HCT116 (cell line): ENCODE data around the gene FKBP10. TPM values are rescaled to one million over a fixed set of nuclear protein-coding genes. Genes with fewer than 3 reads are reported as not detected.

Experiments
- ATAC-seq: fragments of 200-7000 bp; cut with Tn5 transposase; 2 replicates; pipeline ENCODE4 v1.9.1; 2020; ENCODE audit warnings: mild to moderate bottlenecking, moderate library complexity
- BruUV-seq: library from RNA; stranded (reverse); fragments of 400-500 nt; replicated peaks from 2 replicates; lab custom pipeline; 2021; lab: Mats Ljungman, UMichigan
- CTCF ChIA-PET: fragments of 300-600 bp; sonication (Branson Sonifier 250); formaldehyde crosslinking; loops from one replicate; lab custom pipeline; 2021; ENCODE audit warnings: antibody characterized with exemption; lab: Charles Lee
- POLR2A ChIA-PET: fragments of 300-600, 350-600 bp; sonication (Branson Sonifier 250); formaldehyde crosslinking; loops from one replicate; lab custom pipeline; 2021; ENCODE audit warnings: antibody characterized with exemption; lab: Charles Lee
- RAD21 ChIA-PET, 2 experiments: fragments of 300-600 bp; sonication (Branson Sonifier 250); formaldehyde crosslinking; loops; one replicate each; lab custom pipeline; 2023; ENCODE audit warnings: low total read pairs in 2 of 2; ENCODE audit not compliant: uncharacterized antibody in 2 of 2, unreplicated experiment in 2 of 2, low non-redundant PET in 1 of 2; lab: Charles Lee
- DNase-seq: peaks from one replicate; pipeline ENCODE4 v3.0.0-alpha.2; 2010; ENCODE audit warnings: low read depth, low spot score
- H2AFZ ChIP-seq: fragments of 200-600 bp; shearing (Covaris generic), sonication (generic); 2 replicates; pipeline ENCODE4 v1.6.1; 2017; ENCODE audit warnings: low read depth, mixed run types, mixed read lengths, antibody characterized with exemption, low read length; ENCODE audit not compliant: poor library complexity, severe bottlenecking
- H3K27ac ChIP-seq: 2 replicates; pipeline ENCODE4 v1.5.1; 2012; ENCODE audit warnings: low read depth, low read length
- H3K27me3 ChIP-seq: fragments of 200-600 bp; sonication (generic); 2 replicates; pipeline ENCODE4 v1.6.1; 2016; ENCODE audit warnings: mixed run types, low read length, mixed read lengths; ENCODE audit not compliant: insufficient read depth
- H3K36me3 ChIP-seq, 2 experiments: fragments of 200-500 bp in 1 of 2; fragments of 200-600 bp in 1 of 2; sonication (Bioruptor generic) in 1 of 2; sonication (generic) in 1 of 2; 2 replicates each; pipeline versions ENCODE4 v1.5.1 to v1.6.1; 2014 to 2016; ENCODE audit warnings: low read length in 2 of 2, inconsistent platforms in 1 of 2, mixed read lengths in 1 of 2, mixed run types in 1 of 2; ENCODE audit not compliant: insufficient read depth in 2 of 2, control insufficient read depth in 1 of 2
- H3K4me1 ChIP-seq, 2 experiments: fragments of 200-600 bp in 1 of 2; sonication (generic) in 1 of 2; 2 replicates each; pipeline versions ENCODE4 v1.5.1 to v1.6.1; 2012 to 2017; ENCODE audit warnings: low read length in 2 of 2, inconsistent platforms in 1 of 2, mild to moderate bottlenecking in 1 of 2, mixed read lengths in 1 of 2, mixed run types in 1 of 2, moderate library complexity in 1 of 2; ENCODE audit not compliant: insufficient read depth in 2 of 2, control insufficient read depth in 1 of 2
- H3K4me2 ChIP-seq: fragments of 200-600 bp; sonication (generic); 2 replicates; pipeline ENCODE4 v1.6.1; 2017; ENCODE audit warnings: mixed run types, low read length, mixed read lengths
- H3K4me3 ChIP-seq, 2 experiments: fragments of 200-600 bp in 1 of 2; sonication (generic) in 1 of 2; replicated peaks in 1 of 2; 2 replicates each; pipeline ENCODE4 v1.5.1; 2011 to 2016; ENCODE audit warnings: low read length in 2 of 2, control low read depth in 1 of 2, low read depth in 1 of 2, mild to moderate bottlenecking in 1 of 2, mixed read lengths in 1 of 2, mixed run types in 1 of 2
- H3K79me2 ChIP-seq: fragments of 200-600 bp; sonication (generic); 2 replicates; pipeline ENCODE4 v1.6.1; 2017; ENCODE audit warnings: mild to moderate bottlenecking, mixed run types, low read length, moderate library complexity, mixed read lengths; ENCODE audit not compliant: insufficient read depth
- H3K9ac ChIP-seq: fragments of 200-600 bp; sonication (generic); 2 replicates; pipeline ENCODE4 v1.6.1; 2016; ENCODE audit warnings: low read length, mixed read lengths
- H3K9me2 ChIP-seq: fragments of 200-600 bp; sonication (generic), shearing (Covaris generic); 2 replicates; pipeline ENCODE4 v1.6.1; 2017; ENCODE audit warnings: mixed run types, mild to moderate bottlenecking, moderate library complexity; ENCODE audit not compliant: insufficient read depth
- H3K9me3 ChIP-seq, 2 experiments: fragments of 200-500 bp in 1 of 2; fragments of 200-600 bp in 1 of 2; sonication (Bioruptor generic) in 1 of 2; sonication (generic) in 1 of 2; 2 replicates each; pipeline ENCODE4 v1.6.1; 2014 to 2017; ENCODE audit warnings: low read length in 2 of 2, mixed read lengths in 2 of 2, inconsistent platforms in 1 of 2, low read depth in 1 of 2, mild to moderate bottlenecking in 1 of 2, mixed run types in 1 of 2, moderate library complexity in 1 of 2; ENCODE audit not compliant: control insufficient read depth in 1 of 2, insufficient read depth in 1 of 2
- H4K20me1 ChIP-seq: fragments of 200-600 bp; sonication (generic), shearing (Covaris generic); 2 replicates; pipeline ENCODE4 v1.6.1; 2017; ENCODE audit warnings: mixed run types, mild to moderate bottlenecking, moderate library complexity; ENCODE audit not compliant: insufficient read depth
- ATF3 ChIP-seq: IDR thresholded peaks from 2 replicates; pipeline ENCODE4 v1.6.1; 2012
- CBX3 ChIP-seq: IDR thresholded peaks from 2 replicates; pipeline ENCODE4 v1.6.1; 2012; ENCODE audit warnings: low read depth
- CTCF ChIP-seq, 3 experiments: fragments of 200-600 bp in 1 of 3; sonication (generic) in 1 of 3; IDR thresholded peaks in 2 of 3; conservative IDR thresholded peaks in 1 of 3; 2 replicates each; pipeline ENCODE4 v1.5.1; 2012 to 2017; ENCODE audit warnings: low read depth in 2 of 3, low read length in 2 of 3, antibody characterized with exemption in 1 of 3, borderline replicate concordance in 1 of 3, control low read depth in 1 of 3, mild to moderate bottlenecking in 1 of 3, mixed read lengths in 1 of 3, mixed run types in 1 of 3, moderate library complexity in 1 of 3; ENCODE audit not compliant: insufficient read depth in 1 of 3
- EGR1 ChIP-seq: IDR thresholded peaks from 2 replicates; pipeline ENCODE4 v1.6.1; 2012; ENCODE audit warnings: low read depth
- ELF1 ChIP-seq: IDR thresholded peaks from 2 replicates; pipeline ENCODE4 v1.6.1; 2012; ENCODE audit warnings: low read depth, borderline replicate concordance
- EZH2 ChIP-seq: fragments of 200-600 bp; sonication (generic); IDR thresholded peaks from 2 replicates; pipeline ENCODE4 v1.6.1; 2017; ENCODE audit warnings: antibody characterized with exemption, mixed run types
- EZH2phosphoT487 ChIP-seq: fragments of 200-600 bp; IDR thresholded peaks from 2 replicates; pipeline ENCODE4 v1.6.1; 2018; ENCODE audit warnings: antibody characterized with exemption, borderline replicate concordance
- FOSL1 ChIP-seq: IDR thresholded peaks from 2 replicates; pipeline ENCODE4 v1.6.1; 2012; ENCODE audit warnings: low read depth
- MAX ChIP-seq: IDR thresholded peaks from 2 replicates; pipeline ENCODE4 v1.6.1; 2012
- POLR2A ChIP-seq: IDR thresholded peaks from 2 replicates; pipeline ENCODE4 v1.7.0; 2011; ENCODE audit warnings: borderline replicate concordance; ENCODE audit not compliant: insufficient read depth, insufficient read length; ENCODE audit errors: extremely low read depth
- POLR2AphosphoS5 ChIP-seq: IDR thresholded peaks from 2 replicates; pipeline ENCODE4 v1.6.1; 2011; ENCODE audit warnings: mild to moderate bottlenecking, low read depth, low read length, moderate library complexity
- RAD21 ChIP-seq: IDR thresholded peaks from 2 replicates; pipeline ENCODE4 v1.6.1; 2012; ENCODE audit warnings: low read depth, mild to moderate bottlenecking
- SIN3A ChIP-seq: IDR thresholded peaks from 2 replicates; pipeline ENCODE4 v1.6.1; 2012; ENCODE audit warnings: low read depth
- SP1 ChIP-seq: IDR thresholded peaks from 2 replicates; pipeline ENCODE4 v1.6.1; 2012; ENCODE audit warnings: low read depth
- SRF ChIP-seq: IDR thresholded peaks from 2 replicates; pipeline ENCODE4 v1.6.1; 2012; ENCODE audit warnings: low read depth
- TCF7L2 ChIP-seq: IDR thresholded peaks from 2 replicates; pipeline ENCODE4 v1.7.0; 2011; ENCODE audit warnings: borderline replicate concordance, inconsistent platforms; ENCODE audit not compliant: insufficient read depth, insufficient read length; ENCODE audit errors: extremely low read depth
- YY1 ChIP-seq: IDR thresholded peaks from 2 replicates; pipeline ENCODE4 v1.6.1; 2011; ENCODE audit warnings: low read length, low read depth, moderate library complexity, mild to moderate bottlenecking; ENCODE audit not compliant: insufficient replicate concordance; ENCODE audit errors: extremely low read depth
- ZBTB33 ChIP-seq: IDR thresholded peaks from 2 replicates; pipeline ENCODE4 v1.6.1; 2011; ENCODE audit warnings: mild to moderate bottlenecking, low read length, moderate library complexity; ENCODE audit not compliant: insufficient replicate concordance; ENCODE audit errors: extremely low read depth
- ZFX ChIP-seq: fragments of 450-650 bp; IDR thresholded peaks from 2 replicates; pipeline ENCODE4 v1.6.1; 2017
- ZNF274 ChIP-seq: fragments of 200-500 bp; sonication (Bioruptor generic); IDR thresholded peaks from 2 replicates; pipeline ENCODE4 v1.6.1; 2014; ENCODE audit warnings: mild to moderate bottlenecking, low read depth, low read length, inconsistent platforms
- intact Hi-C: fragments of 100-400 bp; cut with micrococcal nuclease; formaldehyde crosslinking; loops from 2 replicates; pipeline ENCODE4 v1.10.0; 2022
- total RNA-seq: library from RNA; stranded (reverse); gene quantifications from one replicate; pipeline ENCODE4 v1.2.1, GENCODE V29; 2021; ENCODE audit not compliant: unreplicated experiment

The FKBP10 gene
- total RNA-seq, 1 experiment from 2014 or later: 78.5 TPM

- peaks cover 36 to 43% of the 10 kb centered on the region in 2 experiments for H3K36me3 ChIP-seq
- no peaks in the 10 kb centered on the region for H3K9me3 ChIP-seq
- ChIA-PET CTCF (no interaction called here), POLR2A (no interaction called here), RAD21 (no interaction called here)
- H3K4me1 ChIP-seq: peaks cover 0 to 5% of the 10 kb centered on the region in 2 experiments; a peak in 2 of 4 replicates
- H3K4me2 ChIP-seq: no peak overlapping the region
- TF ChIP-seq ELF1 (no peak), MAX (no peak), SIN3A (no peak), SP1 (no peak), EZH2 (no peak), ATF3 (no peak), SRF (no peak), POLR2A (no peak), ZFX (no peak), ZNF274 (no peak), CTCF (IDR thresholded peaks at IDR 0.05 in 2 of 3, conservative IDR thresholded peaks at IDR 0.05 in 1 of 3; ENCODE audit: borderline replicate concordance in 1 of 3, insufficient read depth in 1 of 3, low read depth in 2 of 3, low read length in 2 of 3) (no peak), RAD21 (no peak), ZBTB33 (no peak), FOSL1 (no peak), POLR2AphosphoS5 (no peak), EGR1 (no peak), EZH2phosphoT487 (no peak), TCF7L2 (no peak), YY1 (no peak), CBX3 (no peak)
- no peak overlapping the region for H3K27ac ChIP-seq
- H3K27me3 ChIP-seq: no peaks in the 10 kb centered on the region
- H3K9ac ChIP-seq: no peak overlapping the region
- ATAC-seq (no peak), DNase-seq (no peak)
- no peak overlapping the region for H2AFZ ChIP-seq
- BruUV-seq: no TSS peak
- H3K9me2 ChIP-seq: no peaks in the 10 kb centered on the region
- intact Hi-C loops: no loop called here
- H4K20me1 ChIP-seq: no peaks in the 10 kb centered on the region
- peaks cover under 1% of the 10 kb centered on the region; the same call in 1 of the 2 replicates for H3K79me2 ChIP-seq
- no peak overlapping the region for H3K4me3 ChIP-seq
These were observed 57.3 kb downstream of the FKBP10 start for GRCh38 chr17:41870097-41870496.
